ENCODE results near the gene GRID2. TPM values are rescaled to one million over a fixed set of nuclear protein-coding genes. Genes with fewer than 3 reads are reported as not detected.

Gene GRID2
- total RNA-seq, 1 experiment from 2014 or later: not detected

DNA sequence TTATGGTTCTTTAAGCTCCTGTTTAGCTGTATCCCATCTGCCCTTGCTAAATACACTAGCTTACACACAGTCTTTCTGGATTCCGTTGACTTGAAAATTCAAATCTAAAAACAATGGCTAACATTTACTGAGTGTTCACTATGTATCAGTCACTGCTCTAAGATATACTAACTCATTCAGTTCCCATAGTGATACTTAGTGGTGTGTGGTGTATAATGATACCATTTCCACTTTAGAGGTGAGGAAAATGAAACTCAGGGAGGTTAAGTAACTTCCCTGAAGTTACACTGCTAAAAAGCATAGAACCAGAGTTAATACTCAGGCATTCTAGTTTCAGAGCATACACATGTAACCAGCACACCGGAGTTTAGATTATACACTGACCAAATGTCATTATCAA is 762.0 kb downstream of the GRID2 start:
- DNase-seq (ENCODE audit: low read depth): no peak

DNA sequence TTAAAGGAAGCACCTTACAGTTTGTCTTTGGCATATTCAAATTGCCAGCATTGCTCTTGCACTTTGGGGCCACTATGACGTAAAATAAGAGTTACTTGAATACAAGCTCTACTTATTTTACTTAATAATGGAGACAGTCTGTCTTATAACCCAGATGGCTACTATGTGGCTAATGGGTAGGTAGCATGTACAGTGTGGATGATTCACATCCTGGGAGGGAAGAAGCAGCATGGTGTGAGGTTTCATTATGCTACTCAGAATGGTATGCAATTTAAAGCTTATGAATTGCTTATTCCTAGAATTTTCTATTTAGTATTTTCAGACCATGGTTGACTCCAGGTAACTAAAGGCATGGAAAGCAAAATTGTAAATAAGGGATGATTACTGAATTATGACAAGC is 763.0 kb downstream of the GRID2 start:
- DNase-seq (ENCODE audit: low read depth): peak; percentile 63

DNA sequence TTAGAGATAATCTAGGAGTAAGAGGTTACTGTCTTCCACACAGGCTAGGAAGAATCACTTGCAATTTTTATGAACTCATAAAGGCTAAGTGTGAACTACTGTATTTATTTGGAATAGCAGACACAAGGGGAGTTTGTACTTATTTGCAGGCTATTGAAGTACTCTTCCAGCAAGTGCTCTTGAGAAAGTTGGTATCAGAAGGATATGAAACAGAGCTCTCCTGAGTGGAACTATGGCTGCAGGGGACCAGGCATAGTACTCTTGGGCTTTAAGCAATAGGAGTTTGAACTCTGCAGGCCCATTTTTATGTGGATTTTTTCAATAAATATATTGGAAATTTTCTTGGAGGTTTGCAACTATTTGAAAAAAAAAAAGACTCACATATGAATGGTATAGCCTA is 768.5 kb downstream of the GRID2 start:
- DNase-seq (ENCODE audit: low read depth): no peak

DNA sequence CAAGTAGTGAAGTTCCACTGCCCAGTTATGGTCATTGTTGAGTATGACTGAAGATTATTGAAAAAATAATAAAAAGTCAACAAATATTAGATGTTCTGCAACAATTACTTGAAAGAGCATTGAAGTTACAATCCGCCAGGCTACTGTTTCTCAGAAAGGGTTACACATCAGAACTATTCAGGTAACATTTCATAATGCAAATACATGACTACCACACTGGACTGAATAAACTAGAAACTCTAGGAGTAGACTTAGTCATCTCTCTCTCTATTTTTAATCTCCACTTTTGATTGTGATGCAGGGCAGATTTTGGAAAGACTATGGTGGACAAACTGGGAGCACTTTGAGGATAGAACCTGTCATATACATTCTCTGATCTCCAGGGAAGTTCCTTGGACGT is 776.5 kb downstream of the GRID2 start:
- DNase-seq (ENCODE audit: low read depth): no peak

DNA sequence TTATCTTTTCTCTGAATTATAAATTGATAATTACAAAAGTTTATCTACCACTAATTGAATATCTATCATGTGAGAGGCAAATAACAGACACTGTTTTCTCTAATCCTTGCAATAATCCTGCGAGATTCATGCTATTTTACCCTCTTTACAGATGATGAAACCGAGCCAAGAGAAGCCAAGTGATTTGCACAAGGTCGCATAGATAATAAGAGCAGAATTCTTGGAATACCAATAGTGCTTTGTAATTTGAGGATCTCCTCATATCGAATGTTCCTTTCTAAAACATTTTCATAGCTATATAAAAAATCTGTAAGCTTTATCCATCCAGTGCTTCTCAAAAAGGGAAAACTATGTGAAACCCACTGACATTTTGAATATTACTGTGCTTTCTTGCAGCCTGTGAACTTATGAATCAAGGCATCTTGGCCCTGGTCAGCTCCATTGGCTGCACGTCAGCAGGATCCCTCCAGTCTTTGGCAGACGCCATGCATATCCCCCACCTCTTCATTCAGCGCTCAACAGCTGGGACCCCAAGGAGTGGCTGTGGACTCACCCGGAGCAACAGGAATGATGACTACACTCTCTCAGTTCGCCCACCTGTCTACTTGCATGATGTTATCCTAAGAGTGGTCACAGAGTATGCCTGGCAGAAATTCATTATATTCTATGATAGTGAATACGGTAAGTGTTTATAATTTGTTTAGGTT is 781.0 kb downstream of the GRID2 start:
- DNase-seq (ENCODE audit: low read depth): no peak

DNA sequence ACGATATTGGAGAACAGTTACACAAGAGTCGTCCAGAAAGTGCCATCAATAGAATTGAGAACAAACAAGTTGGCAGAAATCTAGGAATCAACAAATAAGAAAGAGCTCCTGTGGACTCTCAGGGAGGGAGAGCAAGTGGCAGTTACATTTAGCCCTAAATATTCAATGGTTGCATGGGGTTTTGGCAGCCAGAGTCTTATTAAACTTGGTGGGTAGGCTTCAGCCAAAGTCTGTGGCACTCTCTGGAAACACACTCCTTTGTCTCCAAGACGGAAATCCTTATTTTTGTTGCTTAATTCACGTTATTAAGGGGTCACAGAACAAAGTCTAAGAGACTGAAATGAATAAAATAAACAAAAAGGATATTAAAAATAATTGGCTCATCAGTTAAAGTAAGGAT is 782.6 kb downstream of the GRID2 start:
- no peak for DNase-seq (ENCODE audit: low read depth)

DNA sequence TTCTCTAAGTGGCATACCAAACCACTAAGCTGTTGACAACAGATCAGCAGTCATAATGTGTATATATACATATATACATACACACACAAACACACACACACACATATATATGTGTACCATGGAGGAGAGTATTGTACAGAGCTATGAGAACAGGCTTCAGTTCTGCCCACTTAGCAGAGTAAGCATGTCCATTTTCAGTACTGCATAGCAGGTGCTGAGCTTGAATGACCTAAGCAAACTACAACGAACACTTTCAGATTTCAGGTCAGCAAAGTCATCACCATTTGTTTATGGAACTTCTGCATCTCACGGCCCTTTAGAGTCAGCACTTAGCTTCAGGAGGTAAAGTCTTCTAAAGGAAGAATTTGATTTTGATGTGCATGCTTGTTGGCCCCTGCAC is 789.0 kb downstream of the GRID2 start:
- DNase-seq (ENCODE audit: low read depth): no peak

DNA sequence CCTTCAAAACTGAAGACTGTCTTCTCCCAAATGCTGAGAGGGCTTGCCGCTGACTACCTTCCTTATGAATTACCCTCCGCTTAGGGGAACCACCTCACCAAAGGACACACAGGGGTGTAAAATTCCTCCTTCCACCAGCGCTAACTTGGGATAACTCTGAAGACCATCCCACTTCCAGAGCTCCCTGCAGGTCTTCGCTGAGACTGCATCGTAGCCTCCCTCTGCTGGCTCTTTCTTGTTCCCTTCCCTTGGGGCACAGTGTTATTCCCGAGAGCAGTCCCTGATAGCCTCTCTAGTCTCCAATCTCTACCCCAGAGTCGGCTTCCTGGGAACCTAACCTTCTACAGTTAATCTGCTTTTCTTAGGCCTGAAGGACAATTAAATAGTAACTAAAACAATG is 799.3 kb downstream of the GRID2 start:
- no peak for DNase-seq (ENCODE audit: low read depth)

DNA sequence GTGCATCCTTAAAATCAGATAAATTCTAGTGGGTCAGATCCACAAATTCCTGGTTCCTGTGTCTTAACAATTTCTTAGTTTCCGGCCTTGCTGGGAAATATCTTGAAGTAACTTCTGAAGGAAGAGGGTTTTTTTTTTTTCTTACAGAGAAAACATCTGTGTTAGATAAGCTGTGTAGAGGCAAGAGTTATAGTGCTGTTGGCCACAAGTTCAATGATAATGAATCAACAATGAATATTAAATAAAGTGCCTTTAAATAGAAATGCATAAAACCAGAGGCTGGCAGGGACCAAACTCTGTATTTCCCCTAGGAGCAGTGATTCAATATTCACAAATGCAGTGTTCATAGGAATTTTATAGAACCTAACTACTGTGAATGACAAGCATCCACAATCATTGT is 812.9 kb downstream of the GRID2 start:
- no peak for DNase-seq (ENCODE audit: low read depth)

DNA sequence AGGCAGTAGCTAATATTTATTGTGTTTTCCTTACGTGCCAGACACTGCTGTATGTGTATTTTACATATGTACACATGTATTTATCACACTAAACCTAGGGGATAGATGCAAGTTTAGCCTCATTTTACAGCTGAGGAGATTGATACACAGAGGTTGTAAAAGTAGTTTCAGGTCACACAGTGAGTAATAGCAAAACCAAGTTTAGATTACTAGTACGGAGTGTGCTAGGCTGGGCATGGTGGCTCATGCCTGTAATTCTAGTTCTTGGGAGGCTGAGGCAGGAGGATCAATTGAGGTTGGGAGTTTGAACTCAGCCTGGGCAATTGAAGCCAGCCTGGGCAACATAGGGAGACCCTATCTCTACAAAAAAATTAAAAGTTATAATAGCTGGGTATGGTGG is 823.7 kb downstream of the GRID2 start:
- no peak for DNase-seq (ENCODE audit: low read depth)

DNA sequence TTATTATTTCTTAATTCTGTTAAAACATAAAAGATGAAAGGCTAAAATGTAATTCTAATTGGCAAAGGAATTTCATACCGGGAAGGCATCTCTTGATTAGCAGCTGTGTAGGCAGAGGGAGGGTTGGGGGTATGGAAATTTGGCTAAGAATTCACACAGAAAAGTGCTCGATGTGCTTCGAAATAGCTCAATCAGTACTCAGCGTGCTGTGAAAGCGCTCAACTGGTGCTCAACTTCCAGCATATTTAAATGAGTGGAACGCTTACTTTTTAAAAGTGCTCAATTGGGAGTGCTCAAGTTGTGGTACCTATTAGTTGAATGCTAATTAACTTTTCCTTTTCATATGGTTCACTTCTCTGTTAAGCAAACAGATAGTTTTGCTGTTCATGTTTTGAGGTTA is 828.9 kb downstream of the GRID2 start:
- no peak for DNase-seq (ENCODE audit: low read depth)

DNA sequence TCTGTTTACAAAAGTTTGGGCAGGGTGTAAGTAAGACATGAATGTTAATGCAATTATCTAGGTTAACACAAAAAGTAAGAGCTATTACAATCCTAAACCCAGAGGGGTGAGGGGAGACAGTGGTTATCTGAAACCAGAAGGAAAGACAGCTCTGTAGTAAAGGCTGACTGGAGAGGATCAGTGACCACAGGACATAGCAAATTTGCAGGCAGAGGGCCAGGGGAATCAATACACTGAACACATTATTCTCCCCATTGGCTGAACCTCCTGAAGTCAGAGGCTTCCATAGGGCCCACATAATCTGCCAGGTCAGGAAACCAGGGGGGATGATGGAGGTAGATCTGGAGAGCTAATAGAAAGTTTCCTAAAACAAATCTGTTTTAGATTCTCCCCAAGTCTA is 835.4 kb downstream of the GRID2 start:
- DNase-seq (ENCODE audit: low read depth): no peak

DNA sequence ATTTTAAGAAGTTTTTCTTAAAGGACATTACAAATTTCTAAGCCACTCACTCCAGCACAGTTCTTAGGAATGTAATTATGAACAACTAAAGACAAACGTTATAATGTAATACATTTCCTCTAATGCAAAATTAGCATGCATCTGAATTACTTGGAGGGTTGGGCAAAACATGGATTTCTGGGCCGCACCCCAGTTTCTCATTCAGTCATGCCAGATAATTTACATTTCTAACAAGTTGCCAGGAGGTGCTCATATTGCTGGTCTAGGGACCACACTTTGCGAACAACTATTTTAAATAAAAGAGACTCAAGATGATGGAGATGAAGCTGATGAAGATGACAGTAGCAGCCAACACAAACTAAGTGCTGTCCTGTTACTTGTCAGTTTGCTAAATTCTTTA is 840.1 kb downstream of the GRID2 start:
- no peak for DNase-seq (ENCODE audit: low read depth)

DNA sequence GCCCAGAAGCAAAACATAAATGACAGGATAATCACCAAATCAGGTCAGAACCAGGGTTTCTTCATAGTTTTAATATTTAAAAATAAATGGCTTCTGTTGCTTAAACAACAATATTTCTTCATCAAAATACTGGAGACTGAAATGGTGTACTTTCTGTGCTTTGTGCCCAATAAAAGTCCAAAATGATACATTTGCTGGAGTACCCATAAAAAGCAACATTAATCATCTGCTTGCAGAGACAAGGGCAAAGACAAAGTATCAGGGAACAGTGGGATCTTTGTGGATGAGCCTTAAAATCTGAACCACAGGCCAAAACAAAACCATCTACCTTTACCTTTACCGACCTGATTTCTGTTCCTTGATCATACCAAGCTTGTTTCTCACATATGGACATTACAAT is 840.9 kb downstream of the GRID2 start:
- DNase-seq (ENCODE audit: low read depth): no peak

DNA sequence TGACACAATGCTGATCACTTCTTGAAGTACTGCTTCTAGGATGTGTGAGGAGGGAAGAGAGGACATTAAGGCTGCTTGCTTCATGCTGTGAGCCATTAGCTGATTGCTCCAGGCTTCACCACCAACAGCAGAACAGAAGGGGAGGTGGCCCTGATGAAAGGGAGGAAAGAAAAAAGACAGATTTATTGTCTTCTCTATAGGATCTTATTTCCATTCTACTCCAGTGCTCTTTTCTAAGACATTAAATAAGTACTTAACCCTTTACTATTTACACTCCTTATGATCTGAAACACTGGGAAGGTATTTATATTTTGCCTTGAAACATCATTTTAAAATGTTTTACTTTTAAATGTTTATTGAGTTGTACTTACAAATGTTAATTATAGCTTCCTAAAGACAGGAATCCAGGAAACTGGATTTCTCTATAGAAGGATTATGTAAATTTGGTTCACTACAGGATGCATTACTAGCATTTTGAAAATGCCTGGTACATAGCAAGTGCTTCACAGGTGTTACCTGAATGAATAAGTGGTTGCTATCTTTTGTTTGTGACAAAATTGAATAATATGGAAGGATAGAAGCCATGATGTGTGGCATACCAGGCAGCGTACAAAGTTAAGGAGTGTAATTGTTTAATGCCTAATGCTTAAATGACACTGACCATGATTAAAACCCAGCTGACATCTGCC is 843.9 kb downstream of the GRID2 start:
- no peak for DNase-seq (ENCODE audit: low read depth)

DNA sequence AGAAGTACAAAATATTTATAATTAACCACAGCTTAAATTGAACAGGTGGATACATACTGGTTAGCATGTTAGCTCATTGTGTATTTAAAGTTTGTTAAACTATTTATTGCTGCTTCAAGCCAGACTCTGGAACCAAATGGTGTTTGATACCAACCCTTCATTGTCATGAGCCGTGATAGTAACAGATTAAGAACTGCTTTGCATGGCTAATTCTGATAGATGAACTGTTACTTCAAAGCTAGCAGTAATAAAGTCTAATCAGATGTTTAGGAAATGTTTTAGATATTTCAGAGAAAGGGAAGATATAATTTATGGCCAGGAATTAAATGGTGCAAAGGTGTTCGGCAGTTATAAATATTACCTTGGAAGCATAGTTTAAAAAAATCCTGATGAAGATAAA is 848.7 kb downstream of the GRID2 start:
- DNase-seq (ENCODE audit: low read depth): no peak

DNA sequence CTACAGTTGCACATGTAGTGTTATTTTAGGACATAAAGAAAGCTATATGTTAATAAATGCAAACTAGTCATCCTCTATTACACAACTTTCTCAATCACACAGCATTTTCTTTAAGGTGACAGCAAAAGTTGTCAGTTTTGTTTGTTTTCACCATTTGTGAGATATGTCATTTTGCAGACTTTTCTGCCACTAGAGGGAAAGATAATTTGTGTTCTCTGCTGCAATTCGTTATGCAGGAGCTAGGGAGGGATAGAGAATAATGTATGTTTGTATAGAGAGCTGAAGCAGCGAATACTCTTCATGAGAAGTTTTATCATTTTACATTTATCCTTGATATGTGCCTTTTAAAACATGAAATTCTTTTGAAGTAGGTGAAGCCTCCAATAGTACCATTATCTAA is 854.2 kb downstream of the GRID2 start:
- DNase-seq (ENCODE audit: low read depth): no peak

DNA sequence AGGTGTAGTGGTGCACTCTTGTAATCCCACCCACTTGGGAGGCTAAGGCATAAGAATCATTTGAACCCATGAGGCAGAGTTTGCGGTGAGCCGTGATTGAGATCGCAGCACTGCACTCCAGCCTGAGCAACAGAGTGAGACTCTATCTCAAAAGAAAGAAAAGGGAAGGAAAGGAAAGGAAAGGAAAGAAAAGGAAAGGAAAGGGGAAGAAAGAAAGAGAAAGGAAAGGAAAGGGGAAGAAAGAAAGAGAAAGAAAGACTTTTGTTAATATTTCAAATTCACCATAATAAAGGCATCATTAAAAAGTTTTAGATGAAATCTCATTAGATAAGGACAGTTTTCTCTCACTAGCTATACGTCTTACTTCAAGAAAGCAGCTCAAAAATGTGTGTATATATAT is 864.3 kb downstream of the GRID2 start:
- no peak for DNase-seq (ENCODE audit: low read depth)

DNA sequence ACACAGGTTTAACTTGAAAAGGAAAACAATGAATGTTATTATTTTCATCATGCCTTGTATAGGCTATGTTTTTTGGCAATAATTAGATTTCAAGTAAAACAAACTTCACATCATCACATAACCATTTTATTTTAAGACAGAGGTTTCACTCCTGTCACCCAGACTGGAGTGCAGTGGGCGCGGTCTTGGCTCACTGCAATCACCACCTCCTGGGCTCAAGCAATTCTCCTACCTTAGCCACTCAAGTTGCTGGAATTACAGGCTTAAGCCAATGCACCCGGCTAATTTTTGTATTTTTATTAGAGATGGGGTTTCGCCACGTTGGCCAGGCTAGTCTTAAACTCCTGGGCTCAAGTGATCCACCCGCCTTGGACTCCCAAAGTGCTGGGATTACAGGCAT is 866.2 kb downstream of the GRID2 start:
- no peak for DNase-seq (ENCODE audit: low read depth)

DNA sequence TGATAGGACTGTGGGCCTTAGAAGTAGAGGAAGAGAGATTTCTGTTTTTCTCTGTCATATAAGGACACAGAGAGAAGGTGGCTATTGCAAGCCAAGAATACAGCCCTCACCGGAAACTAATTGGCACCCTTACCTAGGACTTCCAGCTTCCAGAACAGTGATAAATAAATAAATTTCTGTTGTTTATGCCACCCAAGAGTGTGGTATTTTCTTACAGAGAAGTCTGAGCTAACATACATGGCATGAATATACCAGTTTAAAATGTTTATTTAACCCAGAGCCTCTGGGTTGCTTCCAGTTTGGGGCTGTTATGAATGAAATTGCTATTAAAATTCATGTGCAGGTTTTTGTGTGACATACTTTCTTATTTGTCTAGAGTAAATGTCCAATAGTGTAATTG is 870.8 kb downstream of the GRID2 start:
- no peak for DNase-seq (ENCODE audit: low read depth)

DNA sequence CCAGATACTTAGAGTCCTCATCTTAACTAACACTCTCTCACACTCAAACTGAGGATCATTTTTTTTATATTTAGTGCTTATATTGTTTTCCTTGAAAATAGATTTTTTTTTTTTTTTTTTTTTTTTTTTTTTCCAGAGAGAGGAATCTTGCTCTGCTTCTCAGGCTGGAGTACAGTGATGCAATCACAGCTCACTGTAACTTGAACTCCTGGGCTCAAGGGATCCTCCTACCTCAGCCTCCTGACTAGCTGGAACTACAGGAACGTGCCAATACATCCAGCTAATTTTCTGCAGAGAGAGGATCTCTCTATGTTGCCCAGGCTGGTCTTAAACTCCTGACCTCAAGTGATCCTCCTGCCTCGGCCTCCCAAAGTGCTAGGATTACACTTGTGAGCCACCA is 874.5 kb downstream of the GRID2 start:
- peak; percentile 5 for DNase-seq (ENCODE audit: low read depth)

DNA sequence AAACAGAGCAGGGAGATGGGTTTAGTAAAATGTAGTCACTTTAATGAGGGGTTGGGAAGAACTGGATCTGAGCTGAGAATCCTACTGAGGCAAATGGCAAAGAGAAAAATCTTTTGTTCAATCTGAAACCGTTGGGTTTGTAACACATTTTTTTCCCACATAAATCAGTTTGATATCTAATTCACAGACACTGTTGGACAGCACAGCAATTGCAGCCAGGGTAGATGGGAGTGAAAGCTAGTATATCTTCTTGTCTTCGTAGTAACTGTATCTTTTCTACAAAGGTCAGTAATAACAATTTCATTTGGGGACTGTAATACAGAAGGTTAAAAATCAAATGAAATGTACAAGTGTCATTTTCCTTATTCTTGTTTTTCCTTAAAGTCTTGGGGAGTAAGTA is 875.3 kb downstream of the GRID2 start:
- DNase-seq (ENCODE audit: low read depth): no peak

DNA sequence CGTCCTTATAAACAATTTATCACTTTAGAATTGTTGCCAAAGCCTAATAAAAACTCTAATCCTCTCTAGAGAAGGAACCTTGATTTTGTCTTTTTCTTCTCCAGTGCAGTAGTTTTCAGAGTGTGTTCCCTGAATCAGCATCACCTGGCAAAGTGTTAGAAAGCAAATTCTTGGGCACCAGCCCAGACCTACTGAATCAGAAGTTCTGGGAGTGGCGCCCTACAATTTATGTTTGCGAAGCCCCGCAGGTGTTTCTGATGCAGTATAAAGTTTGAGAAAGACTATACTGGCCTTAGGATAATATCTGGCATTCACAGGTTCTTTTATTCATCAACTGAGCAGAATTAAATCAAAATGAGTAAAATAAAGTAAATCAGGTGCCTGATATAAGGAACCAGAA is 879.0 kb downstream of the GRID2 start:
- no peak for DNase-seq (ENCODE audit: low read depth)

Data from HT1080 (cell line).